Measurements from ENCODE around the gene ASIC2.
A peak's percentile ranks its signal among the peaks of the same experiment; 100 is the strongest.

Gene ASIC2

DNA sequence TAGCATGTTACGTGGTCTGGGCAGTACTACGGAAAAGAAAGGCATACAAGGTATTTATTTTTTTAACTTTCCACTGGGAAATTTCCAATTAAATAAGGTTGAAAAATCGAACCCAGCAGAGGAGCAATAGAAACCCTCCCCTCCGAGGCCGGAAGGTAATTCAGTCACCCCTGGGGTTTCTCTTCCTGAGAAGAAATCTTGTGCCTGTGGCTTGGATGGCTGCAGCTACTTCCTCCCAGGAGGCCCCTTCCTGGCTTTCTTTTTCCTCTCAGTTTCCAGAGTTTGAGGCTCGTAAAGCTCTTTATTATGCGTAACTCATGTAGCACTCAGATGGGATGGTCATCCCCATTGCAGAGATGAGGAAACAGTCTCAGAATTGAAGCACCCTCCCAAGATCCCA lies 140.3 kb downstream of the ASIC2 start:
- DNase-seq (ENCODE audit: low spot score): no peak

GRCh38 chr17:33151565-33151964 lies 141.5 kb downstream of the ASIC2 start:
- no peak for DNase-seq (ENCODE audit: low spot score)

- DNase-seq (ENCODE audit: low spot score): no peak
Observed at GRCh38 chr17:33145941-33146340, 147.2 kb downstream of the ASIC2 start.

DNA sequence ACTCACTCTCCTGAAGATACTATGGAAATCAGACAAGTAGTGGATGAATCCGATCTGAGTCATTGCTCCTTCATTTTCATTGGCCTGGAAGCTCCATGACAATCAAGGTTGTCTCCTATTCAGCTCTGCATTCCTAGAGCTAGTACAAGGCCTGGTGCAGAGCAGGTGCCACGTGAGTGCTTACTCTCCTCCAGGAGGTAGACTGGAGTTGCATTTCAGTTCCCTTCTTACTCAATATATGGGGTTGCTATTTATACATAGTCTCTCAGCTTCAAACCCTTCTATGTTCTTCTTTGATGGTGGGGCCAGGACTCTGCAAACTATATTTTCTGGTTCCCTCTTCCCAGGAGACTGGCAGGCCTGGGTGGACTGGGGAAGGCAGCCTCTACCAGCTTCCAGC lies 148.3 kb downstream of the ASIC2 start:
- DNase-seq (ENCODE audit: low spot score): no peak

DNA sequence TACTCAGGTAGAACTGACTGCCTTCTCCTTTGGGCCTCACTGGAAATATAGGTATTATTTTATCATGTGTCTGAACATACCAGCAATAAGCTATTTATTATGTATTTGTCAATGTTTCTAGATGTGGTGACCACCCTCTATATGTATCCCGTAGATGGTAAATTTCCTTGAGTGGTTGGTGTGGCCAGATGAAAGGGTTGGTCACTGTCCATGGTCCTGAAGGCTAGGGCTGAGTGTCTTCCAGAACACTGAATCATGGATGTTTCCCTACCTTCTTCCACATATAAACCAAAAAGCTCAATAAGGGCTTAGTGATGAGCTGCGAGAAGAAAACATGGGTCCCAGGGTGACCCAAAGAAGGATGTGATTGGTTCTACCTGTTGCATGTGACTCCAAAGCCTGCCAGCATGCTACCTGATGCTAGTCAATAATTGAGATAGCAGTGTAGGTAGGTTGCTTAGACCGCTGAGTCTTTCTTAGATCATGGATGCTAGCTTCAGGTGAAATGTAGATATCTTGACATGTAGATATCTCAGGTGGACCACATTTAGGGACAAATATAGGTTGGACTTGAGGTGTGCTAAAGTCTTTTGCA lies 150.3 kb downstream of the ASIC2 start:
- peak; percentile 20 for DNase-seq (ENCODE audit: low spot score)

- no peak for DNase-seq (ENCODE audit: low spot score)
Observed at GRCh38 chr17:33140413-33141099, 152.5 kb downstream of the ASIC2 start.

DNA sequence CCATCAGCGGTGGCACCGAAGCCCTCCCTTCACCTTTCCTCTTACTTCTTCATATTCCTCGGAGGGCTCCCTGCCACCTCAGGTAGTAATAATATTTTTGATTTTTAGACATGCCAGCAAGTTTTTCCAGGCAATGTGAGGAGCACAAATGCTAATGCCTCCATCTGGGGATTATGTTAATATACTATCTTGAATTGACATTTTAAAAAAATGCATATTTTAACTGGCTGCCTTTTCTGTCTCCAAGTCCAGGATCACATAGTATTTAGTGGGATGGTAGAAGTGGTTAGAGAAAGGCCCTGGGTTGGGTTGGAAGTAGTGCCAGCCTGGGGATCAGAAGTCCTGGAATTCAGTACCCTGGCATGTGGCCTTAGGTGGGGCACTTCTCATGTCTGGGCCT lies 154.5 kb downstream of the ASIC2 start:
- DNase-seq (ENCODE audit: low spot score): no peak

GRCh38 chr17:33137426-33137825 lies 155.7 kb downstream of the ASIC2 start:
- DNase-seq (ENCODE audit: low spot score): no peak

GRCh38 chr17:33135691-33136090 lies 157.4 kb downstream of the ASIC2 start:
- no peak for DNase-seq (ENCODE audit: low spot score)

DNA sequence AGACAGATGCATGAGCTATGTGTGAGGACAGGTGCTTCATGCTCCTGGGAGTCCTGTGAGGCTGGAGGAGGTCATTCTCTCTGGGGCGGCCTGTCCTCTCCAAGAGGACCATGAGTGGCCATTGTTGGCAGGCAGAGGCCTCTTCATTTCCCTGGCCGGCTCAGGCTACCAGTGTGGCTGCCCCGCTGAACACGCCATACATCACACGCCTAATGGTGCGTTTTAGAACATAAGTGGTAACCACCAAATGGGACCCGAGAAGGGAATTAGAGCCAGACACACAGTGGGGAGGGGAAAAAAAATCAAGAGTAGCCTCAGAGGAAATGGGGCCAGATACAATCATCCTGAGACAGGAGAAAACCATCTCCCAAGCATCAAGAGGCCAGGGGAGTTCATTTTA lies 161.5 kb downstream of the ASIC2 start:
- no peak for DNase-seq (ENCODE audit: low spot score)

DNA sequence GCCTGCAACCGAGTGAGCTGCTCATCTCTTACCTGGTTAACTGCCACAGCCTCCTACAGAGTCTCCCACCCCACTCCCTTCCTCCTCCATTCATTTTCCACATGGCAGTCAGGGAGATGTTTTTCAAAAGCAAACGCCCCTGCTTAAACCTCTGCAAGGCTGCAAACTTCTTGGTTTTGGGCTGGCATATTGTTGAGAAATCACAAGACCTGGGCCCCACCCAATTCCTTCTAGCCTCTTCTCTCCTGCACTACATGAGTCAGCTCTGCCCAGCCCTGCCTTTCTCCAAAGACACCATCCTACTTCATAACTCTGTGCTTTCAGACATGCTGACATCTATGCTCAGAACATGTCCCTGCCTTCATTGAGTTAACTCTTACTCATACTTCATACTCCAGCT lies 165.4 kb downstream of the ASIC2 start:
- DNase-seq (ENCODE audit: low spot score): no peak

DNA sequence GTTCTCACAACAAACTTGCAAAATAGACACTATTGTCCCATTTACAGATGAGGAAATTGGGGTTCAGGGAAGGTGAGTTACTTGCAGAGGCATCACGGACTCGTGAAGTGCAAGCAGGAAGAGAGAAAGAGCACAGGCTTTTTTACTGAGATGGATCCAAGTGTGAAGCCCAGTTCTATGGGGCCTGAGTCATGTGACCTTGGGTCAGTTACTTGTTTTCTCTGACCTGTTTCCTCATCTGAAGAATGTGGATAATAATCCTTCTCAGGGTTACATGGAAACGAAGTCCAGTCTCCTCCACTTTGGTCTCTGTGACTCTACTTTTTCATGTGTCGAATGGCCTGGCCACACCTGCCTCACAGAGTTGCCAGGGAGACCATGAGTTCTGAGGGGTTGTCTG lies 167.0 kb downstream of the ASIC2 start:
- no peak for DNase-seq (ENCODE audit: low spot score)

- no peak for DNase-seq (ENCODE audit: low spot score)
Observed at GRCh38 chr17:33125552-33125950, 167.5 kb downstream of the ASIC2 start.

GRCh38 chr17:33124871-33125551 lies 168.1 kb downstream of the ASIC2 start:
- no peak for DNase-seq (ENCODE audit: low spot score)

- DNase-seq (ENCODE audit: low spot score): no peak
Observed at GRCh38 chr17:33124185-33124584, 168.9 kb downstream of the ASIC2 start.

GRCh38 chr17:33121756-33122155 lies 171.3 kb downstream of the ASIC2 start:
- DNase-seq (ENCODE audit: low spot score): no peak

GRCh38 chr17:33121272-33121671 lies 171.8 kb downstream of the ASIC2 start:
- DNase-seq (ENCODE audit: low spot score): no peak

DNA sequence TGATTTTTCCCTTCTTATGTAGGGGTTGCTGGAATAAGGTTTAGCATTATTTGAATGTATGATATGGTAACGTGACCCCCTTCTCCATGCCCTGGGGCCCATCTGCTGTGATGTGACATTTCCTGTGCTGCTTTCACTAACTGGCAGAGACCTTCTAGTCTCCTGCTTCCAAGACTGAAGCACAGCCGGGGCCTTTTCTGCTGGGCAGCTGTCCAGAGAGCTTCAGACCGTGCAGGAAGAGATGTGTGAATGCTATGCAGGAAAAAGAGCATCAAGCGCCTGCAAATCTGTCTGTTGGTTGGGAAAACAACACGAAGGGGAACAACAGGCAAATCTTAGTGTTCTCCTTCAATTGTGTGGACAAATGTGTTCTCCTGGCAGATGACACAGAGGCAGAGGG lies 173.0 kb downstream of the ASIC2 start:
- no peak for DNase-seq (ENCODE audit: low spot score)

DNA sequence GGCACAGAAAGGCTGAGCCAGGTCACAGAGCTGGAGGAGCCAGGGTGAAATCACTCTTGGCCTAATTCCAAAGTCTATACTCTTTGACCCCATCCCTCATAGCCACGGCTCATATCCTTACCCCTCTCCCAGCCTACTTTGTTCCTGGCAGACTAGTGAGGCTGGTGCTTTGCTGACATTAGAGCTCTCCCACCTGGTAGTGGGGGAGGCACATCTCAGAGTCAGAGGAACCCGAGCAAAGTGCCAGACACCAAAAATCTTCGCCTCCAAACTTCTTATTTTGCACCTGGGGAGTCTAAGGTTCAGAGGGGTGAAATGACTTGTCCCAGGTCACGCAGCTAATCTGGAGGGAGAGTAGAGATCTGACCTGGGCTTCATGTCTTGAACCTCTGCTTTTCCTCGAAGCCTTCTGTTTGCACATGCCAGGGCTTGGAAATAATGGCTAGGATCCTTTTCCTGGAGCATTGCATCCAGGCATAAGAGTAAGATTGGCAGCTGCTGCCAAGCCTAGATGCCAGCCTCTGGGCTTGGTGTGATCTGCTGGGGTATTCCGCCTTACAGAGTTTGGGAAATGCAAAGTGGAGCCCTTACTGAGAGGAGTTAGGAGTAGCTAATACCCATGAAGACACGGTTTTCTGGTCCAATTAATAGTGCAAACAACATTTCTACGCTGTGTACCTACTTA lies 174.6 kb downstream of the ASIC2 start:
- no peak for DNase-seq (ENCODE audit: low spot score)

- no peak for DNase-seq (ENCODE audit: low spot score)
Observed at GRCh38 chr17:33116021-33116551, 177.0 kb downstream of the ASIC2 start.

DNA sequence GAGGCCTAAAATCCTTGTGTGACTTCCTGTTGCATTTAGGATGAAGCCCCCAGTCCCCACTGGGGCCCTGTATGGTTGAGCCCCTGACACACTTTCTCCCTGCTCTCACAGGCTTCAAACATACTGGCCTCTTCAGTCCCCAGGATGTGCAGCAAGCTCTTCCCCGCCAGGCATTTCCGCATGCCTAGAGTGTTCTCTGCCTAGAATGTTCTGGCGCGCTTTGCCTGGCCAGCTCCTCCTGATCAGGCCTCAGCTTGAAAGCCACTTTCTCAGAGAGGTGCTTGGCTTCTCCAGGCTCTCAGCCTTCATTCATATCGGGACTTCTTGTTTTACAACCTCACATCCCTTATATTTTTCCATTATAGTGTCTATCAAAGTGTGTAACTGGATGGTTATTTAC lies 177.7 kb downstream of the ASIC2 start:
- no peak for DNase-seq (ENCODE audit: low spot score)

- no peak for DNase-seq (ENCODE audit: low spot score)
Observed at GRCh38 chr17:33113991-33114370, 179.1 kb downstream of the ASIC2 start.

Data from LoVo (cell line).